ENCODE measurements around the gene WDR72. TPM values are rescaled to one million over a fixed set of nuclear protein-coding genes. Genes with fewer than 3 reads are reported as not detected.
A peak's percentile ranks its signal among the peaks of the same experiment; 100 is the strongest.

Gene WDR72
- total RNA-seq, 2 donors from 2014 or later: not detected

GRCh38 chr15:53625260-53625659, 134.2 kb downstream of the WDR72 start:
- H3K27ac Mint-ChIP-seq: peak overlapping the region; percentile 64
- H3K4me1 Mint-ChIP-seq (ENCODE audit: low read depth): no peaks in the 10 kb centered on the region
- H3K4me3 Mint-ChIP-seq: no peak overlapping the region

GRCh38 chr15:53618461-53618860, 141.0 kb downstream of the WDR72 start:
- H3K4me1 Mint-ChIP-seq (ENCODE audit: low read depth): no peaks in the 10 kb centered on the region
- no peak overlapping the region for H3K4me3 Mint-ChIP-seq
- H3K27me3 Mint-ChIP-seq (ENCODE audit: low read depth): no peaks in the 10 kb centered on the region
- ATAC-seq (replicated peaks in 1 of 2) (no peak), DNase-seq (no peak)
- no peaks in the 10 kb centered on the region for H3K36me3 Mint-ChIP-seq (ENCODE audit: insufficient read depth in 2 of 2)
- H3K9me3 Mint-ChIP-seq: peaks cover 0 to 2% of the 10 kb centered on the region in 2 donors
- no peak overlapping the region for H3K27ac Mint-ChIP-seq

More at GRCh38 chr15:53625260-53625659, 134.2 kb downstream of the WDR72 start:
- Mint-ChIP-seq H3K9me3 (peaks cover 0 to 2% of the 10 kb centered on the region in 2 donors), H3K27me3 (ENCODE audit: low read depth) (no peaks in the 10 kb centered on the region), H3K36me3 (ENCODE audit: insufficient read depth in 2 of 2) (no peaks in the 10 kb centered on the region)
- DNase-seq (no peak), ATAC-seq (replicated peaks in 1 of 2) (no peak)

GRCh38 chr15:53611145-53611920, 148.1 kb downstream of the WDR72 start:
- DNase-seq: no peak
- Mint-ChIP-seq H3K4me3 (no peak overlapping the region), H3K4me1 (ENCODE audit: low read depth) (no peaks in the 10 kb centered on the region), H3K9me3 (peaks cover 0 to 2% of the 10 kb centered on the region in 2 donors), H3K27ac (no peak overlapping the region), H3K36me3 (ENCODE audit: insufficient read depth in 2 of 2) (no peaks in the 10 kb centered on the region), H3K27me3 (ENCODE audit: low read depth) (no peaks in the 10 kb centered on the region)
- no peak for ATAC-seq (replicated peaks in 1 of 2)

GRCh38 chr15:53591041-53591440, 168.4 kb downstream of the WDR72 start:
- Mint-ChIP-seq H3K27ac (no peak overlapping the region), H3K4me1 (ENCODE audit: low read depth) (no peaks in the 10 kb centered on the region), H3K4me3 (no peak overlapping the region), H3K27me3 (ENCODE audit: low read depth) (no peaks in the 10 kb centered on the region), H3K36me3 (ENCODE audit: insufficient read depth in 2 of 2) (no peaks in the 10 kb centered on the region), H3K9me3 (peaks cover 0 to 3% of the 10 kb centered on the region in 2 donors)
- DNase-seq (no peak), ATAC-seq (replicated peaks in 1 of 2) (no peak)

GRCh38 chr15:53590380-53590779, 169.1 kb downstream of the WDR72 start:
- no peaks in the 10 kb centered on the region for H3K27me3 Mint-ChIP-seq (ENCODE audit: low read depth)
- H3K4me3 Mint-ChIP-seq: no peak overlapping the region
- ATAC-seq (replicated peaks in 1 of 2) (no peak), DNase-seq (no peak)
- no peaks in the 10 kb centered on the region for H3K4me1 Mint-ChIP-seq (ENCODE audit: low read depth)
- no peak overlapping the region for H3K27ac Mint-ChIP-seq
- H3K36me3 Mint-ChIP-seq (ENCODE audit: insufficient read depth in 2 of 2): no peaks in the 10 kb centered on the region
- H3K9me3 Mint-ChIP-seq: peaks cover 0 to 3% of the 10 kb centered on the region in 2 donors

GRCh38 chr15:53589520-53590057, 169.9 kb downstream of the WDR72 start:
- peaks cover 0 to 3% of the 10 kb centered on the region in 2 donors for H3K9me3 Mint-ChIP-seq
- no peaks in the 10 kb centered on the region for H3K27me3 Mint-ChIP-seq (ENCODE audit: low read depth)
- H3K36me3 Mint-ChIP-seq (ENCODE audit: insufficient read depth in 2 of 2): no peaks in the 10 kb centered on the region
- no peak overlapping the region for H3K27ac Mint-ChIP-seq
- DNase-seq (no peak), ATAC-seq (replicated peaks in 1 of 2) (no peak)
- H3K4me1 Mint-ChIP-seq (ENCODE audit: low read depth): no peaks in the 10 kb centered on the region
- H3K4me3 Mint-ChIP-seq: no peak overlapping the region

GRCh38 chr15:53588773-53589172, 170.7 kb downstream of the WDR72 start:
- Mint-ChIP-seq H3K4me3 (no peak overlapping the region), H3K27me3 (ENCODE audit: low read depth) (no peaks in the 10 kb centered on the region), H3K36me3 (ENCODE audit: insufficient read depth in 2 of 2) (no peaks in the 10 kb centered on the region), H3K9me3 (peaks cover 0 to 3% of the 10 kb centered on the region in 2 donors), H3K4me1 (ENCODE audit: low read depth) (no peaks in the 10 kb centered on the region), H3K27ac (no peak overlapping the region)
- DNase-seq (no peak), ATAC-seq (replicated peaks in 1 of 2) (no peak)

GRCh38 chr15:53586799-53587198, 172.7 kb downstream of the WDR72 start:
- H3K27me3 Mint-ChIP-seq (ENCODE audit: low read depth): no peaks in the 10 kb centered on the region
- ATAC-seq (replicated peaks in 1 of 2) (no peak), DNase-seq (peak; percentile 6 to 26)
- no peak overlapping the region for H3K4me3 Mint-ChIP-seq
- no peaks in the 10 kb centered on the region for H3K36me3 Mint-ChIP-seq (ENCODE audit: insufficient read depth in 2 of 2)
- no peak overlapping the region for H3K27ac Mint-ChIP-seq
- no peaks in the 10 kb centered on the region for H3K4me1 Mint-ChIP-seq (ENCODE audit: low read depth)
- peaks cover 0 to under 1% of the 10 kb centered on the region in 2 donors for H3K9me3 Mint-ChIP-seq

GRCh38 chr15:53581513-53581912, 177.9 kb downstream of the WDR72 start:
- H3K36me3 Mint-ChIP-seq (ENCODE audit: insufficient read depth in 2 of 2): no peaks in the 10 kb centered on the region
- no peaks in the 10 kb centered on the region for H3K4me1 Mint-ChIP-seq (ENCODE audit: low read depth)
- H3K9me3 Mint-ChIP-seq: no peaks in the 10 kb centered on the region
- ATAC-seq (replicated peaks in 1 of 2): no peak
- no peak for DNase-seq
- H3K27me3 Mint-ChIP-seq (ENCODE audit: low read depth): no peaks in the 10 kb centered on the region
- H3K4me3 Mint-ChIP-seq: no peak overlapping the region
- no peak overlapping the region for H3K27ac Mint-ChIP-seq

- H3K4me1 Mint-ChIP-seq (ENCODE audit: low read depth): no peaks in the 10 kb centered on the region
- H3K36me3 Mint-ChIP-seq (ENCODE audit: insufficient read depth in 2 of 2): no peaks in the 10 kb centered on the region
- DNase-seq (no peak), ATAC-seq (replicated peaks in 1 of 2) (no peak)
- H3K9me3 Mint-ChIP-seq: no peaks in the 10 kb centered on the region
- no peak overlapping the region for H3K27ac Mint-ChIP-seq
- no peaks in the 10 kb centered on the region for H3K27me3 Mint-ChIP-seq (ENCODE audit: low read depth)
- no peak overlapping the region for H3K4me3 Mint-ChIP-seq
These were observed 179.1 kb downstream of the WDR72 start for GRCh38 chr15:53580366-53580765.

- no peak overlapping the region for H3K27ac Mint-ChIP-seq
- H3K9me3 Mint-ChIP-seq: no peaks in the 10 kb centered on the region
- no peaks in the 10 kb centered on the region for H3K36me3 Mint-ChIP-seq (ENCODE audit: insufficient read depth in 2 of 2)
- no peak for ATAC-seq (replicated peaks in 1 of 2)
- no peak overlapping the region for H3K4me3 Mint-ChIP-seq
- DNase-seq: no peak
- no peaks in the 10 kb centered on the region for H3K4me1 Mint-ChIP-seq (ENCODE audit: low read depth)
- no peaks in the 10 kb centered on the region for H3K27me3 Mint-ChIP-seq (ENCODE audit: low read depth)
These were observed 182.6 kb downstream of the WDR72 start for GRCh38 chr15:53576841-53577240.

GRCh38 chr15:53573091-53573490, 186.4 kb downstream of the WDR72 start:
- H3K9me3 Mint-ChIP-seq: no peaks in the 10 kb centered on the region
- no peak for DNase-seq
- H3K36me3 Mint-ChIP-seq (ENCODE audit: insufficient read depth in 2 of 2): no peaks in the 10 kb centered on the region
- H3K4me1 Mint-ChIP-seq (ENCODE audit: low read depth): no peaks in the 10 kb centered on the region
- ATAC-seq (replicated peaks in 1 of 2): no peak
- H3K27me3 Mint-ChIP-seq (ENCODE audit: low read depth): no peaks in the 10 kb centered on the region
- H3K4me3 Mint-ChIP-seq: no peak overlapping the region
- no peak overlapping the region for H3K27ac Mint-ChIP-seq

GRCh38 chr15:53569751-53570480, 189.5 kb downstream of the WDR72 start:
- peaks cover 7% of the 10 kb centered on the region for H3K27me3 Mint-ChIP-seq (ENCODE audit: low read depth)

More at GRCh38 chr15:53569751-53570480, 189.5 kb downstream of the WDR72 start:
- no peak for DNase-seq
- H3K4me1 Mint-ChIP-seq (ENCODE audit: low read depth): no peaks in the 10 kb centered on the region
- no peak overlapping the region for H3K4me3 Mint-ChIP-seq
- peaks cover 0 to 4% of the 10 kb centered on the region in 2 donors for H3K9me3 Mint-ChIP-seq
- H3K36me3 Mint-ChIP-seq (ENCODE audit: insufficient read depth in 2 of 2): no peaks in the 10 kb centered on the region
- H3K27ac Mint-ChIP-seq: no peak overlapping the region
- ATAC-seq (replicated peaks in 1 of 2): no peak

All from activated T-cell treated with anti-CD3 and anti-CD28 coated beads, Interleukin-2, amount 50 U/mL, for 72 hours (primary cell).